HG02623 (cell line): ENCODE results near the gene TSN.

Experiments used
- ATAC-seq: cut with Tn5 transposase; IDR thresholded peaks from one replicate; pipeline ENCODE4 v1.9.1; 2021; ENCODE audit warnings: moderate library complexity; ENCODE audit not compliant: unreplicated experiment

The TSN gene

DNA sequence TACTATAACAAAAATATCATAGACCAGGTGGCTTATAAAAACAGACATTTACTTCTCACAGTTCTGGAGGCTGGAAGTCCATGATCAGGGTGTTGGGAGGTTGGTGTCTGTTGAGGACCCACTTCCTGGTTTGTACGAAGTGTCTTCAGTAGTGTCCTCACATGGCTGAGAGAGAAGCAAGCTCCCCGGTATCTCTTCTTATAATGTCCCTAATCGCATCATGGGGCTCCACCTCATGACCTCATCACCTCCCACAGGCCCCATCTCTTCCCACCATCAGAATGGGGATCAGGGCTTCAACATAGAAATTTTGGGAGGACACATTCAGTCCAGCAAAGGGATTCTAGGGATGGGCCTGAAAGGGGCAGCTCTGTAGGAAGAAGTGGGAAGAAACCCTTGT lies 14.0 kb upstream of the TSN start:
- ATAC-seq = no peak

GRCh38 chr2:121746071-121746578 lies 9.3 kb upstream of the TSN start:
- no peak for ATAC-seq

DNA sequence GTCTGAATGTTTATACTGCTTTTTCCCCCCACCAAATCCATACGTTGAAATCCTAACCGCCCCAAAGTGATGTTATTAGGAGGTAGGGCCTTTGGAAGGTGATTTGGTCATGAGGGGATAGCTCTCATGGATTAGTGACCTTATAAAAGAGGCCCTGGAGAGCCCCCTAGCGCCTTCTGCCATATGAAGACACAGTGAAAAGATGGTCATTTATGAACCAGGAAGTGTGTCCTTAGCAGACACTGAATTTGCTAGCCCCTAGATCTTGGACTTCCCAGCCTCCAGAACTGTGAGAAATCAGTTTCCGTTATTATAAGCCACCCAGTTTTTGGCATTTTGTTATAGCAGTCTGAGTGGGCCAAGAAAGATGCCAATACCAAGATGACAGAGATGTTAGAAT lies 7.2 kb upstream of the TSN start:
- no peak for ATAC-seq

DNA sequence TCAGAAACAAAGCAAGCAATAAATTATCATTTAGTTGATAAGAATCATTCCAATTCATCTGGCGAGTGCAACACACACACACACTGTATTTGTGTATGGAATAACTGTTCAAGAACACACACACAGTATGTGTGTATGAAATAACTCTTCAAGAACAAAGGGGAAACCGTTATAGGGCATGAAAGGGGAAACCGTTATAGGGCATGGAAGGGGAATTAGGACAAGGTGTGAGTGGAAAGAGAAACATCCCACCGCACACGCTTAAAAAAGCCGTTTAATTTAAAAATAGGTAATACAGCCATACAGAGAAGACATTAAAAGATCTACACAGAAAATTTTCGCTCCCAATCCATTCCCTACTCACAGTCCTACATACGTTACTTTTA lies 607 bp upstream of the TSN start:
- ATAC-seq = no peak

DNA sequence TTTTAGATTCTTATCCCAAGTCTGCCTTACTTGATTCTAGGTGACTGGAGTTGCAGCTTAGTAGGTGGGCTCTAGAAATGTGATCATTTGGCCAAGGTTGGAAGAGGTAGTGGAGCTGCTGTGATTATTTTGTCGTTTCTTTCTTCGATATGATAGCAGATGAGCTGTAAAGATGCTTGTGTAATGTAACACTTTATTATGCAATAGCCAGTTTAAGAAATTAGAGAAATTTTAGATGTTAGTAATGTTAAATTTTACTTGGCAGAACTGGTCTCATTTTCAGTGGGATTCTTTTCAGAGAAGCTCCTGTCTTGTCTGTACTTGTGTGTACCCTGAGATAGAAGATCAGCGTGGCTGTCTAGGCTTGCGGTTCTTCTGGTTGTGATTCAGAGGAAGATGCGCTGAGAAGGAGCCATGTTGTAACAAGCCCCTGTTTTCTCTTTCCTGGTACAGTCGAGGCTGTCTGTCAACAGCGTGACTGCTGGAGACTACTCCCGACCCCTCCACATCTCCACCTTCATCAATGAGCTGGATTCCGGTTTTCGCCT lies 9.3 kb downstream of the TSN start:
- ATAC-seq = no peak

GRCh38 chr2:121766624-121767023 lies 11.2 kb downstream of the TSN start:
- ATAC-seq = no peak

DNA sequence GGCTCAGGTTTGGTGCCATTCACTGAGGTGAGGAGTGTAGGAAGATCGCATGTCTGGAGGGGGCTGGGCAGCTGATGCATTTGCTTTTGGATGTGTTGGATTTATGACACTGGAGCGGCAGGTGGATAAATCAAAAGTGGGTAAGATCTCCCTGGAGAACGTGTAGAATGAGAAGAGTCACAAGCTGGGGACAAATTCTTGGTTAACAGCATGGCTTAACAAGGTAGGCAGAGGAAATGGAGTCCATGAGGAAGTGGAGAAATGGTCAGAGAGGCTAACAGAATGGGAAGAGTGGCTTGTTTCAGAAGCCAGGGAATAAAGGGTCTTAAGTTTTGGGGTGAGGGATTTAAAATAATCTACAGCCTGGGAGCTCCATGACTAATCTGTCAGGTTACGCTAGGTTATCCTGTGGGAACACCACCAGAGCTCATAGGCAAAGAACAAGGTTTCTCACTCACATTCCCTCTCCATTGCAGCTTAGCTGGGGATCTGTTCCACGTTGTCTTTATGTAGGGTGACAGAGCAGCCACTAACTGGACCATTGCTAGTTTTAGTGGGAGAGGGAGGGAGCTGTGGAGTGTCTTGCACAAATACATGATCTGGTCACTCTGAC lies 12.8 kb downstream of the TSN start:
- ATAC-seq = no peak

GRCh38 chr2:121771976-121772742 lies 16.7 kb downstream of the TSN start:
- ATAC-seq = no peak

- ATAC-seq = no peak
Measured at GRCh38 chr2:121774235-121774634, 18.8 kb downstream of the TSN start.

GRCh38 chr2:121776361-121776760 lies 20.9 kb downstream of the TSN start:
- no peak for ATAC-seq

- no peak for ATAC-seq
Measured at GRCh38 chr2:121776885-121777698, 21.6 kb downstream of the TSN start.

DNA sequence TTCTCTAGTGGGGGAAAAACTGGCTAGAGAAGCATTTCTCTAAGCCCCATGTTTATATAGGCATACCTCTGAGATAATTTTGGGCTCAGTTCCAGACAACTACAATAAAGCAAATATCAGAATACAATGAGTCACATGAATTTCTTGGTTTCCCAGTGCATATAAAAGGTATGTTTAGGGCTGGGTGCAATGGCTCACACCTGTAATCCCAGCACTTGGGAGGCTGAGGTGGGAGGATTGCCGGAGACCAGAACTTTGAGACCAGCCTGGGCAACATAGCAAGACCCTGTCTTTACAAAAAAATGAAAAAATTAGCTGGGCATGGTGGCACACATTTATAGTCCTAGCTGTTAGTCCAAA lies 22.2 kb downstream of the TSN start:
- no peak for ATAC-seq

GRCh38 chr2:121778741-121779487 lies 23.5 kb downstream of the TSN start:
- ATAC-seq = no peak

DNA sequence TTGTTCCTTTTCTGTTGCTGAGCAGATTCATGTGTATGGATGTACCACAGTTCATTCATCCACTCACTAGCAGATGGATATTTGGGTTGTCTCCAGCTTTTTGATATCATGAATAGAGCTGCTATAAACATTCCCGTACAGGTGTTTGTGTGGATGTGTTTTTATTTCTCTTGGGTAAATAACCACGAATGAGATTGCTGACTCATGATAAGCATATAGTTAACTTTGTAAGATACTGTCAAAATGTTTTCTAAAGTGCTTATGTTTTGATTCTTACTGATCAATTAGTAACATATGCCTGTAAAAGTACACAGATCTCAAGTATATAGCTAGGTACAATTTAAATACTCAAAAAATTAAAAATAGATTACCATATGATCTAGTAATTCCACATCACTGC lies 27.7 kb downstream of the TSN start:
- no peak for ATAC-seq

DNA sequence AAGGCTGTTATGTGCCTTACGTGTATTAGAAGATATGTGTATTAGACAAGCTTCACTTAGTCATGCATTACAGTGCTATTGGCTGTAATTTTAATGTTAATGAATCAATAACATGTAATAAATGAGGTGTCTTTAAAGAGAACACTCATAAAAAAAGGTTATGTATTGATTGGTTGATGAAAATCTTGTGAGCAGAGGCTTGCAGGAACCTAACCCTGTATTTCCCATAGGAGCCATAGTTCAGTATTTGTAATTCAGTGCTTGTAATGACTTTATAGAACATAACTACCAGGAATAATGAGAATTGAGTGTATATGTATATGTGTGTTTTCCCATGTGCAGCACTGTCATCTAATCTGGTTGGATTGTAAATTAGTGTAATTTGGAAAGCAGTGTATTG lies 33.2 kb downstream of the TSN start:
- ATAC-seq = no peak

- ATAC-seq = no peak
Measured at GRCh38 chr2:121790276-121790956, 35.0 kb downstream of the TSN start.

DNA sequence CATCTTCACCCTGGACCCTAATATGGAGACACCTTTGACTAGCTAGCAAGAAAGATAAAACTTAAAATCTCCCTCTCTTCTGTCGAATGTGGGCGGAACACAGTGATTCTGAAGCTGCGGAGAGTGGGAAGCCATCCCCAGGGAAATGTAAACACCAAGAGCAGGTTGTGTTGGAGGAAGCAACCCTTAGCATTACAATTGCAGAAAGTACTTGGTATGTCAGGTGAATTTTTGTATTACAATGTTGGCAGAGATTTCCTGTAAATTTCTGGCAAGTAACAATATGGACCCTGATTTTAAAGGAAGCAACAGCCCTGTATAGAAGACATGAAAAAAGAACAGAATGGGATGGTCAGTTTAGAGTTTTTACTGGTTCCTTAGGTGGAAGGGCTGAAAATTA lies 35.8 kb downstream of the TSN start:
- ATAC-seq = no peak

- ATAC-seq = no peak
Measured at GRCh38 chr2:121791801-121792221, 36.4 kb downstream of the TSN start.

DNA sequence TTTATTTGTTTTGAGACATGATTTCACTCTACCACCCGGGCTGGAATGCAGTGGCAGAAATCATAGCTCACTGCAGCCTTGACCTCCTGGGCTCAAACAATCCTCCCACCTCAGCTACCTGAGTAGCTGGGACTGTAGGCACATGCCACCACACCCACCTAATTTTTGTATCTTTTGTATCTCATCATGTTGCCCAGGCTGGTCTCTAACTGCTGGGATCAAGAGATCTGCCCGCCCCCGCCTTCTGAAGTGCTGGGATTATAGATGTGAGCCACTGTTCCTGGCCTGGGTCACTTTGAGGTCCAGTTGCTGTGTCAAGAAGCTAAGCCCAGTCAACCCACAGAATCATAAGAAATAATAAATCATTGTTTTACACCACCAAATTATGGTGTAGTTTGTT lies 38.4 kb downstream of the TSN start:
- no peak for ATAC-seq

DNA sequence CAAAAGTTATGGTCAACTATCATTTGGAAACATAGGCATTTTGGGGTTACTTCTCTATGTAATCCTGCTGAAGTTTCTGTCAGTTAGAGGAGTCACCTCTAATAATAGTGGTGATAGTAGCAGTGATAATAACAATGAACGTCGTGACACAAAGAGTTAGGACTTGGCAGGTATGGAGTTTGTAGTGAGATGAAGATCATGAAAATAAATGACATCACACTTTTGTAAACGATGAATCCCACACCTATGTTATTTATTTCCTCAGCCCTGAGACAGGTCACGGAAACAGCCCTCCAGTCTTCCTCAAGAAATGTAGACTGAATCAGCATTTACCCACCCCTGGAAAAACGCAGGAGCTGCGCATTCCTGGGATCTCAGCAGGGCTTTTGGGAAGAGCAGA lies 38.8 kb downstream of the TSN start:
- ATAC-seq = no peak
